RPMI8226 (cell line): ENCODE measurements around the gene ABHD12B.
"Not testable (repeated sequence)": the region's sequence is repeated elsewhere in the genome, so short reads cannot be mapped to it uniquely, and the experiment has no call there.

Experiments used
- DNase-seq: peaks from one replicate; pipeline ENCODE4 v3.0.0-alpha.2; 2015

The ABHD12B gene

DNA sequence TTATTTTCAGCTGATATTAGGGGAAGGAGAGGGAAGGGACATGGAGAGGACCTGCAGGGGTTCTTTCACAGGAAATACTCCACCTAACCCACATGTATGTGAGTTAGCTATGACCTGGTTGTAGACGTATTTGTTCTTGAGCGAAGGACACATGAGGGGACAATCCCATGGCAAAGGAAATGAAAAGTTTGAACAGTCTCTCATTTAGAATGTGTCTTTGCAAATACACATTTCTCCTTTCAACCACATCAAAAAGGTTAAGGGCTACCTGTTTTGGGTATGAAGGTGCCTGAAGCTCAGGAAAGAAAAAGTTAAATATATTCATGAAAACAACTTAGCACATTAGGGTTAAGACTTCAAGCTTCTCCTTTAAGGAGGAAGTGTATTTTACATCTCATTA is 65.0 kb downstream of the ABHD12B start:
- DNase-seq: no peak

DNA sequence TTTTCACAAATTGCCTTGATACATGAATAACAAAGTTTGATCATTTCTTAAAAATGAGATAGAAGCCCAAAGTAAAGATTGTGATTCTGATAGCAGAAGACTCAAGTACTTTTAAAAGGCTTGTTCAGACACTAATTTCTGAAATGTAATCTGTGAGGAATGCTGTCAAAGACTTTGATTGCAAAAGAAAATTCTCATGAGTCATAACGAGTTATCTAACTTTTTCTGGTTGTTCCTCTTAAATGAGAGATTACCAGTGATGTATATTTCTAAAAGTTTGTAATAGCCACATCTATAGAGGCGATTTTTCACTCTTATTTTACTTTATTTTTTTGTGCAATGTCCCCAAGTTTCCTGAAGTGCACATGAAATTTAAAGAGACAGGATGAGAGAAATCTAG is 65.5 kb downstream of the ABHD12B start:
- no peak for DNase-seq

DNA sequence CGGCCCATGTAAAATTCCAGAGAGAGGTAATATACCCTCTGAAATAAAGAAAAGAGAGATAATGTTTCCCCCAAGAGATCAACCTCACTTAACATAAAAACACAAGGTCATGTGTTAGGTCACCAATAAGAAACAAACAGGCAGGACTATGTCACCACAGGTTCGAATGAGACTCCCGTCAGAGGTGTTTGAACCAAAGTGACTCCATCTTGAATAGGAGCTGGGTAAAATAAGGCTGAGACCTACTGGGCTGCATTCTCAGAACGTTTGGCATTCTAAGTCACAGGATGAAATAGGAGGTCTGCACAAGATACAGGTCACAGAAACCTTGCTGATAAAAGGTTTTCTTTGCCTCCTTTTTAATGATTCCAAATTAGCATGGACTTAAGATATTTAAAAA is 65.9 kb downstream of the ABHD12B start:
- DNase-seq: no peak

DNA sequence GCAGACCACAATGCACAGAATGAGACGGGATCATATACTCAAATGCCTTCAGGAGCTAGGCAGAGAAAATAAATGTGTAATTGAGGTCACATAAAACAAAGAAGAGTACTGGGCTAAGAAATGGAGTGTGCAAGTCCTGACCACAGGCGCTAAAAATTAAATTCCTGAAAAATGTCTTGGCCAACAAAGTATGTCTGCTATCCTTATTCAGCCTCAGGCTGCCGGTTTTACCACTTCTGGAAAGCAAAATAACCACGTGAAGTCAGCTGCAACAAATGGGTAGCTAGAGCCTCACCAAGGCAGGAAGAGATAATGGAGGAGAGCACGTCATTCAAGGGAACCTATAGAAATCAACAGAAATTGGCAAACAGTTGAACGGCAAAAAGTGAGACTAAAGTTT is 69.3 kb downstream of the ABHD12B start:
- DNase-seq: no peak

DNA sequence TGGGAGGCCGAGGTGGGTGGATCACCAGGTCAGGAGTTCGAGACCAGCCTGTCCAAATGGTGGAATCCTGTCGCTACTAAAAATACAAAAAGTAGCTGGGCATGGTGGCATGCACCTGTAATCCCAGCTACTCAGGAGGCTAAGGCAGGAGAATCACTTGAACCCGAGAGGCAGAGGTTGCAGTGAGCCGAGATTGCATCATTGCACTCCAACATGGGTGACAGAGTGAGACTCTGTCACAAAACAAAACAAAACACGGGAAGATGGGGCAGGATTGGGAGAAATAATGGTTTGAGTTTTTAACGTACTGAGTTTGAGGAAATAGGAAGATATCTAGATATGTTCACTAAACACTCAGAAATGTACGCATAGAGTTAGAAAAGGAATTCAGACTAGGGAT is 69.8 kb downstream of the ABHD12B start:
- not testable (repeated sequence) for DNase-seq

DNA sequence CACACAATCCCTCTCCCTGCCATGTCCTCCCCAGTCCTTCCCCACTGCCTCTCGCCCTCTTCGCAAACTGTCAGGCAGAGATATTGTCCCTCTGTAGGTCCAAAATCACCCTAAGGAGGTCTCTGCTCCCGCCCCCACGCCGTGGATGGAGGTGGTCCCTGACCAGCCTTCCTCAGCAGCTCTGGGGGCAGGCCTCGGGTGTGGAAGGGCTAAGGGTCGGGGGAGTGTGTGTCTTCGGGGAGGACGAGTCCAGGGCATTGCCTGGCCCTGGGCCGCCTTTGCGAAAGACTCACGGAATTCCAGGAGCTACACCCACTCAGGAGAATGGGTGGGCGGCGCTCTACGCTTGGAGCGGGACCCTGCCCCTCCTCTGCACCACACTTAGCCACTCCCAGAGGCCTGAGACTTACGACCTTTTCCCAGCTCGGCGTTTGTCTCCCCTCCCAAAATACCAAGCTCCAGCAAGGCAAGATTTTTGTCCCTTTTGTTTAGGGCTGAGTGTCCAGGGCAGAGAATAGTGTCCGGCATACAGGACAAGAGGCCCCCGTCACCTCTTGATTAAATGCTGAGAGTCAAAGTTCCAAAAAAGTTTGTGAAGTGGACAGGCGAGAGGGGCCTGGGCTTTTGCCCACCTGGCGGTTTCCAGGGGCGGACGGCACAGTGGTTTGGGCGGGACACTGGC is 71.5 kb downstream of the ABHD12B start:
- no peak for DNase-seq

DNA sequence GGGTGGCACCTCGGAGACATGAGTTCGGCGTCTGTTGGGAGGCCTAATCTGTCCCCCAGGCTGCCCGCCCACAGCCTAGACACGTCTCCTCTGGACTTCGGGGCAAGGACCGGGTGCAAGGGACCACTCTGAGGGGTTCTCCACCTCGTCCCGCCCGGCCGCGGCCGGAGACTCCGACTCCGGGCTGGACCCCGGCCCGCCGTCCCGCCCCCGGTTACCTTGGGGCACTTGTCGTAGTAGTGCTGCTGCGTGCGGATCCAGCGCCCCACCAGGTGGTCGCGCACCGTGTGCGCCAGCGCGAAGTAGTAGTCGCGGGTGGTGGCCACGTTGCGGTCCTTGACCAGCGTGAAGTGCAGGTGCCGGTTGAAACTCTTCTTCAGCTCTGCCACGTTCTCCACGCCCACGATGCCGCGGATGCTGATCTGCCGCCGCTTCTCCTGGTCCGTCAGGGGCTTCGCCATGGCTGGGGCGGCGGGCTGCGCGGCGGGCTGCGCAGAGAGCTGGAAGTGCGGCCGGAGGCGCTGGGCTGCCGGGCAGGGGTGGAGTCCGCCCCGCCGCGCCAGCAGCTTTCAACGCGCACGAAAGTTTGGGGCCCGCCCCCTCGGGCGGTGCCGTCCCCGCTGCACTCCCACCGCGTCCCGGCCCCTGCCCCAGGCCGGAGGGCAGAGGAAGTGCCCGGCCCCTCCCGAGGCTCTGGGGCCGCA is 72.2 kb downstream of the ABHD12B start, which contains the start of gene PYGL:
PYGL (minus strand) TSS at position 541 of the 704 bp plus-strand sequence; CDS start at position 461, 80 bp downstream.
- DNase-seq: peak; percentile 15

DNA sequence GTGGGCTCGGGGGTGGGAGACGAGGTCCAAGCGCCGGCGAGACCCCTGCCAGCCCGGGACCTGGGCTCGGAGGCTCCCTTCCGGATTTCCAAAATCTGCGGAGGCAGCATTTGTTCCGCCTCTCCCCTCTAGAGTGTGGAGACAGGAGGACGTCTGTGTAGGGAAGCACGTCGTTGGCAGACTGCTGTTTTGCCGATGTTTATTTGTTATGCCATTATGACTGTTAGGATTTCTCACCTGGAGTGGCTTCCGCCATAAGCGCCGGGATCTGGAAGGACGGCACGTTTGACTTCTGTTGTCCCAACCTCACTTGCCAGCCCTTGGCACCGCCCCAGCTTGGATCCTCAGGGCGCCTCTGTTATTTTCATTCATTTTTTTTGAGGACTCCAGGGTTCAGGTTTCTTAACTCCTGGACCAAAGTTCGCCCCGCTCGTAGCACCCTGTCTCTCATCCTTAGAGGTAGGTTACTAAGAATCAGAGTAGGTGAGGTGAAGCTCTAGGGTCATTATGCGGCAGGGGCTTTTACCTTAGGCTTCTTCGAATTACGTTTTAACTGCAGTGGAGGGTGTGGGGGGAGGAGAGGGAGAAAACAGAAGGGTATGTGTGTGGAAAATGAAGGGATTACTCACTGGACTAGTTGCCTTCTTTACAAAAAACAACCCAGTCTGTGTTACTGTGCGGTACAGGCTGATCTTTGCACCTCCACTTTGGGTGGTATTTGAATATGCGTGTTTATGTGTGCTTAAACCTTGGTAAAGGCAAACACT is 73.0 kb downstream of the ABHD12B start:
- no peak for DNase-seq

DNA sequence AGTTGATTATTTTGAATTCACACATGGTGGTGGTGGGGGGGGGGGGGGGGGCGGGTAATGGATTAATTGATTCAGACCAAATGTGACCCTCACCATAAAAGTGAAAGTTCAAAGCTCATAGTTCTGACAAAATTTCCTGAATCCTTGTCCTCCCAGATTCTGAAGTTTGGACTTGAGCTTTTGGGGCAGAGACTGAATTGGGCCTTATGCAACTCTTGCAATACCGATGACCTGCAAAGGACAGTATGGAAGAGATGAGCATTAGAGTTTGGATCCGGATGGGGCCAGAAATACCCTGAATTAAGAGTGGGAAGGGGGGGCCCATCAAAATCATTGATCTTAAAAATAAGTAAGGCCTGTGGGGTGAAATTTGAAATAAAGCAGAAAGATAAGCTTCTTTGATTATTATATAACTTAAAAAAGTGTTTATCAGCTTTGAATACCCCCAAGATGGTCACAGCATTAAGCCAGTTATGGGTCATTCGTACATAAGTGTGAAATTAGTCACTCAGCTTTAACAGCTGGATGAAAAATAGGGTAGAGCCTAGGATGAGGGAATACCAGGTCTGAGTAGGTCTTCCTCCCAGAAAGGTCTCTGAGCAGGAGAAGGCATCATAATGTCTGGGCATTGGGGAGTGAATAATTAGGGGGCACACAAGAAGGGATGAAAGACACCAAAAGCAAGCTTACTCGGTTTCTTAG is 74.5 kb downstream of the ABHD12B start:
- DNase-seq: no peak

DNA sequence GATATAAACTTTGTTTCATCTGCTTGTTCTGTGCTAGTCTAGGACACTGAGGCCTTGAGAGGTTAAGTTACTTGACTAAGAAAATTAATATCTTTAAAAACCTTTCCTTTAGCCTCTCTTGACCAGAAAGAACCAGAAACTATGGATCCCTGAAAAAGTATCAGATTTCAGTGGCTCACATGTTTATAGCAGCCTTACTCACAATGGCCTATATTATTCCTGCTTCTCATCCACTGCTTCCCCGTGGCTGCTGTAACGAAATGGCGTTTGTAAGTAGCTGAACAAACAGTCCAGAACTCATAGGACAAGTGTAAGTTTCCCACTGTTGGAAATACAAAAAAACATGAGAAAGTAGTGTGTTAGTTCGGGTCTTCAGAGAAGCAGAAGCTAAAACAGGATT is 75.6 kb downstream of the ABHD12B start:
- DNase-seq: no peak

DNA sequence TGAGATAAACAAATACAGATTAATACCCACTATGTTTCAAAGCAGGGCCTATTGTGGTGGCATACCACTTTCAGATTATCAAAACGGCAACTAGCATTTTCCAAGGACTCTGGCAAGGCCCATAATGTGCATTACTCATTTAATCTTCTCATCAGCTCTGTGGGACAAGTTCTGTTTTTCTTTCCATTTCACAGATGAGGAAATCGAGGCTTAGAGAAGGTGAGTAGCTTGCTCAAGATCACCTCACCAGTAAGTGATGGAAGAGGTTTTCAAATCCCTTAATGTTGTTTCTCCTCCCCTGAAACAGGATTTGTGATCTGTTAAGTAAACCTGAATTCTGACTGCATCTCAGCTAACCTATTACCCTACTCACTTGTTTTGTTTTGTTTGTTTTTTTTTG is 76.4 kb downstream of the ABHD12B start:
- no peak for DNase-seq

DNA sequence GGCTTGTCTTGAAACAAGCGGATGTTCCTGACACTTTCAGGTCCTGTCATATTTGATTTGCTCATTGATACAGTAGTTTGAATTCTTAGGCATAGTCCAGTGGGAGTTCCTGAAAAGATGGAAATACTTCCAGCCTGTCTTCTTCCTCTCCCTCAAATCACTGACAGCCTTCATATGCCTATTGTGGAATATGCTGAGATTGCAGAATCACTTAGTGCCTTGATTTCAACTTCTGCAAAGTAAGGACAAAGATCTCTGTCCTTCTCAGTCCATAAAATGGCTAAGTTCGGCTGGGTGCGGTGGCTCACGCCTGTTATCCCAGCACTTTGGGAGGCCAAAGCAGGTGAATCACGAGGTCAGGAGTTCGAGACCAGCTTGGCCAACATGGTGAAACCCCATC is 79.2 kb downstream of the ABHD12B start:
- DNase-seq: no peak

DNA sequence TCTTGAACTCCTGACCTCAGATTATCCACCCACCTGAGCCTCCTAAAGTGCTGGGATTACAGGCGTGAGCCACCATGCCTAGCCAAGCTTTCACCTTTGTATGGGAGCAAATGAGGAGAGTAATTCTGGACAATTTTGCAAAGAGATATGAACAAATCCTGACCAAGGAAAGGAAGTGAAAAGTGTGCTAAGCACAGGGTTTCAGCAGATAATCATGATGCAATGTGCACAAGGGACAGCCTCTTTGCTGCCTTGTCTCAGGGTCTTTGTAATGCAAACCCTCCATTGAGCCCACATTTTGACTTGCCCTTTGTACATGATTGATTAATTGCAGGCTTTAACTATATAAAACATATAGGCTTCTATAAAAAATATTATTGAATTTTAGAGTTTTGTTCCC is 81.6 kb downstream of the ABHD12B start:
- DNase-seq: no peak
